Trophoblast cell (in vitro differentiated cells and primary cell): Measurements from ENCODE around the gene SSH3.

Experiments used
- DNase-seq, 2 donors: peaks; one replicate each; pipeline ENCODE4 v3.0.0-alpha.2; 2016
- H2AFZ ChIP-seq: 2 replicates; pipeline ENCODE4 v1.6.1; 2013; ENCODE audit warnings: low read length, moderate library complexity, mild to moderate bottlenecking; ENCODE audit not compliant: insufficient read depth, poor library complexity
- H2AK5ac ChIP-seq: 2 replicates; pipeline ENCODE4 v1.6.1; 2013; ENCODE audit warnings: mild to moderate bottlenecking, low read length
- H2BK120ac ChIP-seq: 2 replicates; pipeline ENCODE4 v1.6.1; 2013; ENCODE audit warnings: low read length, mild to moderate bottlenecking, moderate library complexity; ENCODE audit not compliant: insufficient read depth, poor library complexity
- H2BK12ac ChIP-seq: 2 replicates; pipeline ENCODE4 v1.6.1; 2013; ENCODE audit warnings: mild to moderate bottlenecking, low read length, moderate library complexity
- H2BK5ac ChIP-seq: 2 replicates; pipeline ENCODE4 v1.6.1; 2013; ENCODE audit warnings: low read length, low read depth, moderate library complexity, mild to moderate bottlenecking; ENCODE audit not compliant: poor library complexity
- H3K14ac ChIP-seq: 2 replicates; pipeline ENCODE4 v1.6.1; 2013; ENCODE audit warnings: mild to moderate bottlenecking, low read length
- H3K18ac ChIP-seq: 2 replicates; pipeline ENCODE4 v1.6.1; 2013; ENCODE audit warnings: mild to moderate bottlenecking, low read length
- H3K23ac ChIP-seq: 2 replicates; pipeline ENCODE4 v1.6.1; 2013; ENCODE audit warnings: low read length
- H3K27ac ChIP-seq: 2 replicates; pipeline ENCODE4 v1.5.1; 2013; ENCODE audit warnings: low read depth, mild to moderate bottlenecking, inconsistent platforms, low read length, moderate library complexity
- H3K27me3 ChIP-seq: 2 replicates; pipeline ENCODE4 v1.6.1; 2013; ENCODE audit warnings: inconsistent platforms, mild to moderate bottlenecking, low read length, moderate library complexity; ENCODE audit not compliant: insufficient read depth
- H3K36me3 ChIP-seq, 2 experiments: 1 replicate in 1 of 2; 2 replicates in 1 of 2; pipeline ENCODE4 v1.6.1; 2013; ENCODE audit warnings: low read length in 2 of 2, mild to moderate bottlenecking in 2 of 2, moderate library complexity in 1 of 2; ENCODE audit not compliant: insufficient read depth in 2 of 2, control insufficient read depth in 1 of 2
- H3K4ac ChIP-seq: 2 replicates; pipeline ENCODE4 v1.6.1; 2013; ENCODE audit warnings: low read depth, mild to moderate bottlenecking, low read length, moderate library complexity
- H3K4me1 ChIP-seq, 2 experiments: 1 replicate in 1 of 2; 2 replicates in 1 of 2; pipeline ENCODE4 v1.6.1; 2013; ENCODE audit warnings: low read length in 2 of 2, mild to moderate bottlenecking in 2 of 2, moderate library complexity in 1 of 2; ENCODE audit not compliant: insufficient read depth in 2 of 2, control insufficient read depth in 1 of 2
- H3K4me2 ChIP-seq: 2 replicates; pipeline ENCODE4 v1.6.1; 2013; ENCODE audit warnings: inconsistent platforms, mild to moderate bottlenecking, low read length, moderate library complexity
- H3K4me3 ChIP-seq: 2 replicates; pipeline ENCODE4 v1.5.1; 2013; ENCODE audit warnings: mild to moderate bottlenecking, low read depth, low read length, inconsistent platforms
- H3K79me1 ChIP-seq: one replicate; pipeline ENCODE4 v1.6.1; 2013; ENCODE audit warnings: low read length
- H3K79me2 ChIP-seq: 2 replicates; pipeline ENCODE4 v1.6.1; 2013; ENCODE audit warnings: low read length, mild to moderate bottlenecking; ENCODE audit not compliant: control insufficient read depth, insufficient read depth, poor library complexity
- H3K9ac ChIP-seq: 2 replicates; pipeline ENCODE4 v1.6.1; 2013; ENCODE audit warnings: mild to moderate bottlenecking, low read length
- H3K9me3 ChIP-seq: 2 replicates; pipeline ENCODE4 v1.6.1; 2013; ENCODE audit warnings: low read depth, mild to moderate bottlenecking, control low read depth, inconsistent platforms, low read length; ENCODE audit not compliant: insufficient read depth
- H4K12ac ChIP-seq: 2 replicates; pipeline ENCODE4 v1.6.1; 2013; ENCODE audit warnings: low read depth, mild to moderate bottlenecking, low read length, moderate library complexity
- H4K8ac ChIP-seq: 2 replicates; pipeline ENCODE4 v1.6.1; 2013; ENCODE audit warnings: low read depth, mild to moderate bottlenecking, low read length, moderate library complexity
- H4K91ac ChIP-seq: one replicate; pipeline ENCODE4 v1.6.1; 2013; ENCODE audit warnings: low read depth, mild to moderate bottlenecking, low read length, moderate library complexity
- WGBS: extraction: QIAGEN DNeasy Blood & Tissue Kit; methylation state at CpG from one replicate; pipeline ENCODE4 v1.1.7; 2013; ENCODE audit warnings: missing lambda C conversion rate; ENCODE audit not compliant: insufficient read length, insufficient coverage; ENCODE audit errors: extremely low coverage; 5-methylcytosine and 5-hydroxymethylcytosine counted together

The SSH3 gene

DNA sequence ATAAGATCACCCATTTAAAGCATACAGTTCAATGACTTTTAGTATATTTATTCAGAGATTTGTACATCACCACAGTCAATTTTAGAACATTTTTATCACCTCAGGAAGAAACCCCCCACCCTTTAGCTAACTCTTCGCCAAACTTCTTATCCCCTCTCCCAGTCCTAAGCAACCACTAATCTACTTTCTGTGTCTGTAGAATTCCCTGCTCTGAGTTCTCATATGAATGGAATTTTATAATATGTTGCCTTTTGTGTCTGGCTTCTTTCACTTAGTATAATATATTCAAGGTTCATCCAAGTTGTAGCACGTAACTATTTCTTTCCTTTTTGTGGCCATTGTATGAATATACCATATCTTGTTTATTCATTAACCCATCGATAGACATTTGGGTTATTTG lies 10.7 kb upstream of the SSH3 start:
- H2BK5ac ChIP-seq: no peak overlapping the region
- no peak overlapping the region for H3K4ac ChIP-seq
- H2AK5ac ChIP-seq: no peak overlapping the region
- peaks cover 13% of the 10 kb centered on the region for H3K79me1 ChIP-seq
- no peak overlapping the region for H3K27ac ChIP-seq
- H3K27me3 ChIP-seq: no peaks in the 10 kb centered on the region
- H3K14ac ChIP-seq: no peak overlapping the region
- H4K91ac ChIP-seq: no peak overlapping the region
- H4K8ac ChIP-seq: no peak overlapping the region
- H3K9me3 ChIP-seq: no peaks in the 10 kb centered on the region
- DNase-seq: no peak
- no peak overlapping the region for H3K18ac ChIP-seq
- H2BK120ac ChIP-seq: no peak overlapping the region
- no peak overlapping the region for H2BK12ac ChIP-seq
- peaks cover 12 to 15% of the 10 kb centered on the region in 2 experiments for H3K4me1 ChIP-seq
- H3K4me2 ChIP-seq: no peak overlapping the region
- H4K12ac ChIP-seq: no peak overlapping the region
- H3K9ac ChIP-seq: no peak overlapping the region
- peaks cover 10% of the 10 kb centered on the region for H3K79me2 ChIP-seq
- no peak overlapping the region for H2AFZ ChIP-seq
- WGBS: no CpG with 5 or more reads among the region's 3 CpGs
- H3K36me3 ChIP-seq: peaks cover 27 to 29% of the 10 kb centered on the region in 2 experiments
- H3K23ac ChIP-seq: no peak overlapping the region
- no peak overlapping the region for H3K4me3 ChIP-seq

DNA sequence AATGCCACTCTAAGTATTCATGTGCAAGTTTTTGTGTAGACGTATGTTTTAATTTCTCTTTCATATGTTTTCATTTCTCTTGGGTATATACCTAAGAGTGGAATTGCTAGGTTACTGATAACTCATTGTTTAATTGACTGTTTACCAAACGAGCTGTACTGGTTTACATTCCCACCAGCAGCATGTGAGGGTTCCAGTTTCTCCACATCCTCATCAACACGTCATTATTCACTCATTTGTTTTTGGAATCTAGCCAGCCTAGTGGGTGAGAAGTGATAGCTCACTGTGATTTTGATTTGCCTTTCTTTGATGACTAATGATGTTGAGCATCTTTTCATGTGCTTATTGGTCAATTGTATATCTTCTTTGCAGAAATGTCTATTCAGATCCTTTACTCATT lies 10.2 kb upstream of the SSH3 start:
- no peaks in the 10 kb centered on the region for H3K9me3 ChIP-seq
- H3K9ac ChIP-seq: no peak overlapping the region
- H3K27ac ChIP-seq: no peak overlapping the region
- H3K36me3 ChIP-seq: peaks cover 27 to 29% of the 10 kb centered on the region in 2 experiments
- no peak overlapping the region for H3K23ac ChIP-seq
- H3K79me1 ChIP-seq: peaks cover 11% of the 10 kb centered on the region
- no peak overlapping the region for H2BK5ac ChIP-seq
- H3K27me3 ChIP-seq: no peaks in the 10 kb centered on the region
- H3K4me3 ChIP-seq: no peak overlapping the region
- H2AFZ ChIP-seq: no peak overlapping the region
- no peak overlapping the region for H4K91ac ChIP-seq
- H2AK5ac ChIP-seq: no peak overlapping the region
- H3K4ac ChIP-seq: no peak overlapping the region
- H3K4me1 ChIP-seq: peaks cover 8 to 11% of the 10 kb centered on the region in 2 experiments
- H4K8ac ChIP-seq: no peak overlapping the region
- peaks cover 10% of the 10 kb centered on the region for H3K79me2 ChIP-seq
- H4K12ac ChIP-seq: no peak overlapping the region
- no peak overlapping the region for H3K4me2 ChIP-seq
- H3K18ac ChIP-seq: no peak overlapping the region
- no peak overlapping the region for H3K14ac ChIP-seq
- WGBS: no CpG with 5 or more reads among the region's 3 CpGs
- DNase-seq: peak in 1 of 2 donors; percentile 87
- no peak overlapping the region for H2BK12ac ChIP-seq
- H2BK120ac ChIP-seq: no peak overlapping the region

DNA sequence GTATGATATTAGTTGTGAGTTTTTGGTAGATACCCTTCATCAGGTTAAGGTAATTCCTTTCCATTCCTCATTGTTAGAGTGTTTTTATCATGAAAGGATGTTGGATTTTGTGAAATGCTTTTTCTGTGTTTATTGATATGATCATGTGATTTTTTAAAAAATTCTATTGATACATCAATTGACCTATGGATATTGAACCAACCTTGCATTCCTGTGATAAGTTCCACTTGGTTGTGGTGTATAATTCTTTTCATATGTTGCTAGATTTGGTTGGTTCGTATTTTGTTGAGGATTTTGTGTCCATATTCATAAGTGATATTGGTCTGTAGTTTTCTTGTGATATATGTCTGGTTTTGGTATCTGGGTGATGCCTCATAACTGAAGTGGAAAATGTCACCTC lies 7.5 kb upstream of the SSH3 start:
- Histone ChIP-seq H3K4me1 (no peaks in the 10 kb centered on the region), H4K8ac (no peak overlapping the region), H3K4me3 (no peak overlapping the region), H3K9me3 (no peaks in the 10 kb centered on the region), H3K79me1 (no peaks in the 10 kb centered on the region), H3K27ac (no peak overlapping the region), H2AFZ (no peak overlapping the region), H4K91ac (no peak overlapping the region), H3K9ac (no peak overlapping the region), H2BK5ac (no peak overlapping the region), H3K79me2 (no peaks in the 10 kb centered on the region), H4K12ac (no peak overlapping the region), H3K4me2 (no peak overlapping the region), H2BK120ac (no peak overlapping the region), H3K23ac (no peak overlapping the region), H2AK5ac (no peak overlapping the region), H3K14ac (no peak overlapping the region), H3K36me3 (peaks cover 42 to 45% of the 10 kb centered on the region in 2 experiments), H3K18ac (no peak overlapping the region), H2BK12ac (no peak overlapping the region), H3K27me3 (no peaks in the 10 kb centered on the region), H3K4ac (no peak overlapping the region)
- no CpG with 5 or more reads among the region's 1 CpG for WGBS
- no peak for DNase-seq

DNA sequence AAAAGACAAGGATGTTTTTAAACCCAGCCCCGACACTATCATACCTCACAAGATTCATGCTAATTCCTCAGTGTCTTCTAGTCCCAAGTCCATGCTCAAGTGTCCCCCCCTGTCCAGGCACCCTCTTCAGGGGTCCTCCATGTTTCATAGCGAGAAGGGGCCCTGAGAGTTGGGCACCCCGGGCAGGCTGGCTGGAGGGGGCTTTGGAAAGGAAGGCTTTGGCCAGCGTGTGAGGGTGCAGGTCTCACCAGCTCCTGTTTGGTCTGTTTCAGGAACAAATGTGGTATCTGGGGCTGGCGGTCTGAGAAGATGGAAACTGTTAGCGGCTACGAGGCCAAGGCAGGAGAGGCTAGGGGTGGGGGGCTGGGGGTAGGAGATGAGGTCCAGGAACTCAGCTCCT lies 4.5 kb upstream of the SSH3 start:
- no peak overlapping the region for H3K4me2 ChIP-seq
- no peak overlapping the region for H3K18ac ChIP-seq
- H3K4me1 ChIP-seq: peaks cover 13 to 18% of the 10 kb centered on the region in 2 experiments
- no peak overlapping the region for H2BK12ac ChIP-seq
- H2BK5ac ChIP-seq: no peak overlapping the region
- peaks cover 45 to 49% of the 10 kb centered on the region in 2 experiments for H3K36me3 ChIP-seq
- H3K4me3 ChIP-seq: no peak overlapping the region
- no peak overlapping the region for H2AK5ac ChIP-seq
- no CpG with 5 or more reads among the region's 7 CpGs for WGBS
- H2BK120ac ChIP-seq: no peak overlapping the region
- H3K23ac ChIP-seq: no peak overlapping the region
- peaks cover 14% of the 10 kb centered on the region for H3K79me1 ChIP-seq
- H3K9ac ChIP-seq: no peak overlapping the region
- no peak overlapping the region for H2AFZ ChIP-seq
- no peak for DNase-seq
- no peak overlapping the region for H4K12ac ChIP-seq
- peaks cover 4% of the 10 kb centered on the region for H3K79me2 ChIP-seq
- H4K8ac ChIP-seq: no peak overlapping the region
- H3K9me3 ChIP-seq: peaks cover 5% of the 10 kb centered on the region
- no peak overlapping the region for H3K4ac ChIP-seq
- no peaks in the 10 kb centered on the region for H3K27me3 ChIP-seq
- H3K14ac ChIP-seq: no peak overlapping the region
- no peak overlapping the region for H4K91ac ChIP-seq
- no peak overlapping the region for H3K27ac ChIP-seq
